ENCODE measurements around the gene PDE12.

DNA sequence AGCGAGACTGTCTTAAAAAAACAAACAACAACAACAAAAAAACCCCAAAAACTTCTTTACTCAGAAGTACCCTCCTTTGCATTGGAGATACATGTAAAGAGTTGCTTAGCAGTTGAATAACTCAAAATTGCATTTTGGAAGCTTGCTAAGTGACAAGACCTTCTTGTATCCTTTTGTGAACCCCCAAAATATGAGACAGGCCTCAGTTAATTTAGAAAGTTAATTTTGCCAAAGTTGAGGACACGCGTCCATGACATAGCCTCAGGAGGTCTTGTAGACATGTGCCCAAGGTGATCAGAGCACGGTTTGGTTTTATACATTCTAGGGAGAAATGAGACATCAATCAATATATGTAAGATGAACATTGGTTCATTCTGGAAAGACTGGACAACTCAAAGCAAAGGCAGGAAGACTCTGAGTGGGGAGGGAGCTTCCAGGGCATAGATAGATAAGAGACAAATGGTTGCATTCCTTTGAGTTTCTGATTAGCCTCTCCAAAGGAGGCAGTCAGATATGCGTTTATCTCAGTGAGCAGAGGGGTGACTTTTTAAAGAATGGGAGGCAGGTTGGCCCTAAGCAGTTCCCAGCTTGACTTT, 42.8 kb downstream of the PDE12 start:
- TF ChIP-seq, protein P1, sequence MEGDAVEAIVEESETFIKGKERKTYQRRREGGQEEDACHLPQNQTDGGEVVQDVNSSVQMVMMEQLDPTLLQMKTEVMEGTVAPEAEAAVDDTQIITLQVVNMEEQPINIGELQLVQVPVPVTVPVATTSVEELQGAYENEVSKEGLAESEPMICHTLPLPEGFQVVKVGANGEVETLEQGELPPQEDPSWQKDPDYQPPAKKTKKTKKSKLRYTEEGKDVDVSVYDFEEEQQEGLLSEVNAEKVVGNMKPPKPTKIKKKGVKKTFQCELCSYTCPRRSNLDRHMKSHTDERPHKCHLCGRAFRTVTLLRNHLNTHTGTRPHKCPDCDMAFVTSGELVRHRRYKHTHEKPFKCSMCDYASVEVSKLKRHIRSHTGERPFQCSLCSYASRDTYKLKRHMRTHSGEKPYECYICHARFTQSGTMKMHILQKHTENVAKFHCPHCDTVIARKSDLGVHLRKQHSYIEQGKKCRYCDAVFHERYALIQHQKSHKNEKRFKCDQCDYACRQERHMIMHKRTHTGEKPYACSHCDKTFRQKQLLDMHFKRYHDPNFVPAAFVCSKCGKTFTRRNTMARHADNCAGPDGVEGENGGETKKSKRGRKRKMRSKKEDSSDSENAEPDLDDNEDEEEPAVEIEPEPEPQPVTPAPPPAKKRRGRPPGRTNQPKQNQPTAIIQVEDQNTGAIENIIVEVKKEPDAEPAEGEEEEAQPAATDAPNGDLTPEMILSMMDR (IDR thresholded peaks at IDR 0.05), result no peak
- no peak for TF ChIP-seq ZFX (IDR thresholded peaks at IDR 0.05; ENCODE audit: borderline replicate concordance)
